NCI-H1930 (cell line): Measurements from ENCODE around the gene RHOBTB1.

ENCODE experiments used
- DNase-seq, 2 experiments: peaks; one replicate each; lab custom pipeline; 2025; lab: John Stamatoyannopoulos, UW

The RHOBTB1 gene

DNA sequence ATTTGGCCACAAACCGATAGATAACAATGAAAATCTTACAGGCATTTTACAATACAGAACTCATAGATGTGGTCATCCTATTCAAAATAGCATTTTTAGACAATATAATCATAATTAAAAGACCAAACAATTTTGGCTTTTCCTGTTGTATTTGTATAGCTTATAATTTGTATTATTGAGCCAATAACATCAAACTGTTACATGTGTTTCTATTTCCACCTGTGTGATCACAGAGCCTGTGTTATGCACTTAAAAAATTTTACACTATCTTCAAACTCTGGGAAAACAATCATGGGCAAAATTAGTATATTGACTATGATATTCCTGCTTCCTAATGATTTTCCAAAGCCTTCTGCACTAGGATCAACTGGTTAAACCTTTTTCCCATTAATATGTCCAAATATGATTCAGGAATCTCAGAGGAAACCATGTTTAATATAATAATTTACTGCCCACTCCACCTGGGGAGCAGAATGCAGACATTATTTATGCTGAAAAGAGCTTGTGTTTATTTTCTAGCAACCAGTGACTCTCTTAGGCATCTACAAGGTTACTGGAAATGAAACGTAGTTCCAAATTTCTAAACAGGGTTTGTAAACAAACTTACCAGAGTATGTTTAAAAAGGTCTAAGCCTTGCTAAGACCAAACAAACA, 1.7 kb downstream of the RHOBTB1 start:
- DNase-seq: no peak

DNA sequence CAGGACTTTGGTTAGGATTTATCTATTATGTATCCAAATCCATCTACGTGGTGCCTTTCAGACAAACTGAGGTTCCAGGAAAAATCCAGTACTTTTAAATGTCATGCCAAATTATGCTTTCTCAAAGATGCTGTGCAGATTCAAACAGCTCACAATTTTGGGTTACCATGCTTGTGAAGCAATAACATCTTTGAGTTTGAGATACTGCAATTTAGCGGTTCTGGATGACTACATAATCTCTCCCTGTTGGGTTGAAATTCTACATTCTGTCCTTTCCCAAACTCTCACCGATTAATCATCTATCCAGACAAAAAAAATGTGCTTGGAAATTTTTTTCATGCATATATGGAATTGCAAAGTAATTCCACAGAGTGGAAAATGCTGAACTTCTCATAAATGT, 3.5 kb downstream of the RHOBTB1 start:
- DNase-seq: no peak

DNA sequence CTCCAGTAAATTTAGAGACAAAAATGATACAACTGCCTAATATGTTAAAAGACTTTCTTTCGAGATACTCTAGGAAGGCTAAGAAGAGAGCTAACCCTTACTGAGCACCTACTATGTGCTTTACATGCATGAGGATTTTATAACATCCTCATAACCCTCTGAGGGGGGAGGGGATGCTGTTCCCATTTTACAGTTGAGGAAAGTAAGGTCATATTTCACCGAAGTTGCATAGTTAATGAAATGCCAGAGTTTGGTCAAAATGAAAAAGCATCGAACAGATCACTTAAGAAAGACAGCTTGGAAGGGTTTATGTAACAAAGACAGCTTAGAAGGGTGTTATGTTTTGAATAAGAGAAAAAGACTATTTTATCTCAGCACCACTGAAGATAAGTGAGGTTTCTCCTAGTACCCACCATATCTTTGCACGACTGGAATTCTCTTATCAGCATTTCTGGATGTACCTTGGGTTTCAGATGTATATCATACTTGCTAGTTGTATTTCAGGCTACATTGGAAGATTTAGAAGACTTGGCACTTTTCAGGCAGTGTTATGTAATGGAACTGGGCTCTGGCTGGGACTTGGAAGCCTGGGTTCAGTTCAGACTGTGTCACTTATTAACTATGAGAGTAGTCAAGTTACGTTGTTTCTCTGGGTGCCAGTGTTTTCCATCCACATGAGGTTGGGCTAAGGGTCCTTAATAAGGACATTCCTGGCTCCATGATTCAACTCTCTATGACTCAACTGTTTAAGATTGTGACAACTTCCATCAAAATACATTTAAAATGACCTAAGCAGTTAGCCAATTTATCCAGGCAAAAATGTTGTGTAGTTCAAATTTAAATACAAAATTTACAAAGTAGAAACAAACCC, 6.0 kb downstream of the RHOBTB1 start:
- DNase-seq: no peak

DNA sequence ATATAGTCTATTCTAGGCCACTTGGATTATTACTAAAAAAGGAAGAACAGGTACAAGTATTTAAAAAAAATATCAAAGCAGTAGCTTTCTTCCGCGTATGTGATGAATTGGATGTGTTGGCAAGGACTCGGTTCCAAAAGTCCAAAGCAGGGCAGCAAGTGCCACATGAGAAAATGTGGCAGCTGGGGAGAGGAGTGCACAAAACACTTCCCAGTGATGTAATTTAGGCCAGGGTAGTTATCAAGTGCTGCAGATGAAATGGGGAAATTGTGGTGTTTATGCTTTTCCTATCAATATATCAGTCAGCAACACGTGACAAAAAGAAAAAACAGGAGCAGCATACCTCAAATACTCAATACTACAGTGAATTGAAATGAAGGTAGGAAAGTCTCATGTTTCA, 7.0 kb downstream of the RHOBTB1 start:
- DNase-seq: no peak

DNA sequence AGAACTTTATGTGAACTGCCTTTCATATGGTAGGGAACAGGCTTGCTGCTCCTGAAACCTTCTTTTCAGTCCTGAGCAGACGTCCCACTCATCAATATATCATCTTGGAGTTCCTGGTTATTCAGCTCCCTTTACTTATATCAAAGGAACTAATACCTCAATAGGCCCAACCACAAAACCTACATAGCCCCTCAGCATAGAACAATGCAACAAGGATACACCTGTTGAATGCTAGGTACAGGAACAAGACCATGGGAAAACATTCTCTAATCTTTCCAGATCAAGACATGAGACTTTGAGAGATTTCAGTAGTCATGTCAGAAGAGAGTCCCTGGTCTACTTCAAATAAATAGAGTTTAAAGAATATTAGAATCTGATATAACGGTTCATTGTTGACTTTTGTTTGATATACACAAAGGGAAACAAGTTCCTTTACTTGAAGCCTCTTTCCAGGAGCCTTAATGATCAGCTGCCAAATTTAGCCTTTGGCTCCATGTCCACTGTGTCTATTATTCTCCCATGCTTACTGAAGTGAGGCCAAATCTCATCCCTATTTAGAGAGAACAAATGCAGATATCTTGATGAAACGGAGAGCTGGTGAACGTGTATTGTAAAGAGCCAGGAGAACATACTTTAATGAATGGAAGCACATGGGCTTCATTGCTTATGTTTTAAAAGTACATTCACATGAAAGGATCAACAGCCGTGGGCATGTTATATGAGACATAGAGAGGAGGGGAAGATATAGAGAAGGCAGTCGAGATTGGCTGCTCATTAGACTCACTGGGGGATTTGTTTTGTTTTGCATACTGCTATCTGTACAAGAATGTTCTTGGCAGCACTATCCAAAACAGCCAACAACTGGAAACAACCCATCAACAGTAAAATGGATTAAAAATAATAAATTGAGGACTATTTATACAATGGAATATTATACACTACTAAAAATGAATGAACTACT, 9.5 kb downstream of the RHOBTB1 start:
- no peak for DNase-seq

DNA sequence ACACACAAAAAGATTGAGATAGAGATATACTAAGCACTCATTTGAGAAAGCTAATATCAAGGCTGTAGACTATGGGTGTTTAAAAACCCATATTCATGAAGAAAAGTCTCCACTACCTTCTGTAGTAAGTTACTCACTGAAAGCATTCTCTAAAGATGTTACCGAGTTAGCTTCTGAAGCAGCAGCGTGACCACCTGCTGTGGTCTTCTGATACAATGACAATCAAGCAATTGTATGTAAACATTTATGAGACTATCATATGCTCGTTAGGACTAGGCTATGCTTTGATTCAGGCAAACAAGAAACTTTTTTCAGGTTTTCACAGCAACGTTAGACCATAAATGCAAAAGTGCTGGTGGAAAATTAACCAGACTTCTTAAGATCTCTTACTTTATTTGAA, 11.2 kb downstream of the RHOBTB1 start:
- DNase-seq: no peak

DNA sequence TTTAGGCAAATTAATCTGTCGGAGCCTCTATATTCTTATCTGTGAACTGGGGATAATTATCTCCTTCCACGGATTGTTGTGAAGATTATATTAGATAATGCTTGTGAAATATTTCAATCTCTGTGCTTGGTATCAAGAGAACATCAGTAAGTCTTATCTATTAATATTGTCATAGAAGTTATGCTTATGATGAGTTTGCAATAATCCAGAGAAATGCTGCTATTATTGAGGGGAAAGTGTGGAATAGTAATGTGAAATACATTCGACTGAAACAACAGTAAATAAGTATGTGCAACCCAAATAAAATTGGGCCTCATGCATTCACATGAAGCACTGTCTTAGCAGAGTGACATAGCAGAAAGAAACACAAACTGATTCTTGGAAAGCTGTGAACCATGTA, 13.7 kb downstream of the RHOBTB1 start:
- no peak for DNase-seq

DNA sequence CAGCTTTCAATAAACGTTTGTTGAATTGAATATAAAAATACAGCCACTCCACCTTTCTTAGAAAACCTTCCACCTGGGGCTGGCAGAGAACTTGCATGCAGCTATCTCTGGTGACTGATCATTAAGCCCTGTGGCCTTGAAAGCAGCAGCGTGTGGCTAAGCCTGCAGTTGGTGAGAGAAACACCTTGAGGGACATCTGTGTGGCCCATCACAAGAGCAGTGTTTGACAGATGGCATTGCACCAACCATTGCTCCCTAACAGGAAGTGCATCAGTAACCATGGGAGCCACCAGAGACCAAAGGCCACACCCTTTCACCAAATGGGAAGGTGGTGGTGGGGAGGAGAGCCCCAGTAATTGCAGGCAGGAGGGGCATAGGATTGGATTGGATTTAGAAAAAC, 22.4 kb downstream of the RHOBTB1 start:
- no peak for DNase-seq

DNA sequence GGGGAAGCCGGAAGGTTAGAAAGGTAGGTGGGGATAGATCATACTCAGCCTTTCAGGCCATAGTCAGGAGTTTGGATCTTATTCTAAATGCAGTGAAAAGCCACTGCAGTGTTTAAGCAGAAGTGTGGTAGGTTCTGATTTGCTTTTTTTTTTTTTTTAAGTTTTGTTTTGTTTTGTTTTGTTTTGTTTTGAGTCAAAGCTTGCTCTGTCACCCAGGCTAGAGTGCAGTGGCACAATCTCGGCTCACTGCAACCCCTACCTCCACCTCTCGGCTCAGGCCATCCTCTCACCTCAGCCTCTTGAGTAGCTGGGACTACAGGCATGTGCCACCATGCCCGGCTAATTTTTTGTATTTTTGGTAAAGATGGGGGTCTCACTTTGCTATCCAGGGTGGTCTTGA, 23.5 kb downstream of the RHOBTB1 start:
- no peak for DNase-seq

DNA sequence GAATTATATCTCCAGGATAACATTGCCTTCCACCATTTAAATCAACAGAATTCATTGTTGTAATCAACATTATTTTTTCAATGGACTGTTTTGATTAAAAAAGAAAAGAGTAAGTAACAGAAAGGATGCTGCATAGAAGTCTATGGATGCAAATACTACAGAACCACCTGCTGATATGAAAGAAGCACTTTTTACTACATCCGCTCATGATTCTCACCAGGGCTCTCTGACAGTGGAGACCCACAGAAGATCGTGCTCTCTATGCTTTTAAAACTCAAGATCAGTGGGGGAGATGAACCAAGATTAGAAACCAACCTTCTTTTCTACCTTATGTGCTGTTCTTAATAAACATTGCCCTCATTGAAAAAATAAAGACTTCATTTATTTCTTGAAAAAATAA, 24.4 kb downstream of the RHOBTB1 start:
- DNase-seq: no peak

DNA sequence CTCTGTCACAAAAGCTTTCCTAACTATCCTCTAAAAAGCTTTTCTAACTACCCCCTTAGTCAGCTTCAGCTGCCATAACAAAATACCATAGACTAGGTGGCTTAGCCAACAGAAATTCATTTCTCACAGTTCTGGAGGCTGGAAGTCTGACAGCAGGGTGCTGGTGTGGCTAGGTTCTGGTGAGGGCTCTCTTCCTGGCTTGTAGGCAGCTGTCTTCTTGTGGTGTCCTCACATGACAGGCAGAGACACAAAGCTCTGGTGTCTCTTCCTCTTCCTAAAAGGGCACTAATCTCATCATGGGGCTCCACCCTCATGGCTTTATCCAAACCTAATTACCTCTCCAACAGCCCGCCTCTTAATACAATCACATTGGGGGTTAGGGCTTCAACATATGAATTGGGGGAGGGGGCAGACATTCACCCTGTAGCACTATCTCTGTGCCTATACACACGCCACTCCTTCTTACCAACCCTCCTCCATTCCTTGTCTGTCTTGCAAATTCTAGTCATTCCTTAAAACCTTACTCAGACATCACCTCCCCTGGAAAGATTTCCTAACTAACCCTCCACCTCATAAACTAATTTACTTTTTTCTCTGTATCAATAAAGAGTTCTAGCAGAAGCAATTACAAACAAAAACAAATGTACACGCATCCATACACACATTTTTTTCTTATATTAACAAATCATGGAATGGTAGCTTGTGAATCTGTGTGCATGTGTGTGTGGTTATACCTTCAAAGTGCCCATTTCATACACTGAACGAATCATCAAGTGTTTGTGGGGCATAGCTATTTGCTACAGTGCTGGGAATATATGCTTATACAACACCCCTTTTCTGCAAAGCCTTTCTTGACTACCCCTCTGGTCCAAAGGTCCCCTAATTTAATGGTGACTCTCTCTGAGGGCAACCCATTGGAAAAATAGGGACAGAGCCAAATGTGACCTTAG, 26.4 kb downstream of the RHOBTB1 start:
- DNase-seq: no peak

DNA sequence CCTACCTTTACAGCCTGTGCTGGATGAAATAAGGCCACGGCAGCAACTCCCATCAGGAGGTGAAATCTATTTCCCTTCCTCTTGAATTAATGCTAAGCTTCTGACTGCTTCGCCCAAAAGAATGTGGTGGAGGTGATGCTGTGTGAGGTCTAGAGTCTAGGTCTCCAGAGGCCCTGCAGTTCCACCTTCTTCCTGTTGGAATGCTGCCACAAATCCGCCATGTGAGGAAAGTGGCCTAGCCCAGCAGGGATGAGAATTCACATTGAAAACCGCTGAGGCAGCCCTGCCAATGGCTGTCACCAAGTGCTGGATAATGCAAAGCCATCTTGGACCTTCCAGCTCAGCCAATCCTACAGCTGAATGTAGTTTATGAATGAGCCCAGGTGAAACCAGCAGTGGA, 28.0 kb downstream of the RHOBTB1 start:
- DNase-seq: no peak

DNA sequence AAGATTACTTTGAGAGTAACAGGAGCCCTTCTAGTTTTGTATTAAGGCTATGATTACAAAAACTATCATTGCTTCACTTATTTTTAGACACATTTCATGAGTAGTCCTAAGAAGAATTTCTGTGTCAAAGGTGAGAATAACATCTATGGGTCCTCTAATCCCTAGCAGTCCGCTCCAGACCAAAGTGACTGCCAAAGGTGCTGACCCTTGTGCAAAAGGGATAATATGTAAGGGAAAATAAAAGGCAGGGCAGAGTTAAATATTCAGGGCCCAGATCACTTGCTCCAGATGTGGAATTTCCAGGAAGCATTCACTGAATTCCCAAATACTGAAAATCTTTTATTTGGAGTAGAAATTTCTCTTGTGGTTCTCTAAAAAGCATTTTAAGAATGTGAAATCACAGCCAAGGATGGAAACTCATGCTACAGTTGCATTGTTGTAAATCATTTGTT, 29.3 kb downstream of the RHOBTB1 start:
- no peak for DNase-seq

DNA sequence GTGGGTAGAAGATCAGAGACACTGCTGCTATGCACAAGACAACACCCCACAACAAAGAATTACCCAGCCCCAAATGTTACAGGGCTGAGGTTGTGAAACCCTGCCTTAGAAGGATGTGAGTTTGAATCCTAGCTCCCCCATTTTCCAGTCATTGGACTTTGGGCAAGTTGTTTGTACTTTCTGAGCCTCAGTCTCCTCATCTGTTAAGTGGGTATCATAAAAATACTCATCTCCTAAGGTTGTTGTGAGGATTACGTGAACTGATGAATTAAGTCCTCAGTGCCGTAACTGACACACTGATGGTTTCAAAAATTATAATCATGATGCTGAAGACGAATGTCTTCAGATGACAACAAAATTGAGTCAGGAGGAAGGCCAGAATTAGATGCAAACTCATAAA, 30.3 kb downstream of the RHOBTB1 start:
- DNase-seq: no peak

DNA sequence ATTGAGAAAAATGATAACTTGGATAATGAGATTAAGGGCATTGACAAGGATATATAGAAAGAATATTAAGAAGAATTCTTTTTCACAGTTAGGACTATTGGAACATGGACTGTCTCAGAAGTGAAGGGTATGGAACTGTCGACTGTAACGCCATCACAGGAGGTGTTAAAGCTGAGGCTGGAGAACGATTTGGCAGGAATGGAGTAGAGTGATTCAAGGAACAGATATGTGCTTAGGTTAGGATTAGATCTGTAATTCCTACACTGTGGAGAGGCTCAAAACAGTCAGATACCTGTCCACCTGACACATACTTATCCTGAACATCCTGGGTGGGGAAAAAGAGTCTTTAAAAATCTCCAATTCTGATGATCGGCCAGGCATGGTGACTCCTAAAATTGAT, 30.9 kb downstream of the RHOBTB1 start:
- DNase-seq: no peak

DNA sequence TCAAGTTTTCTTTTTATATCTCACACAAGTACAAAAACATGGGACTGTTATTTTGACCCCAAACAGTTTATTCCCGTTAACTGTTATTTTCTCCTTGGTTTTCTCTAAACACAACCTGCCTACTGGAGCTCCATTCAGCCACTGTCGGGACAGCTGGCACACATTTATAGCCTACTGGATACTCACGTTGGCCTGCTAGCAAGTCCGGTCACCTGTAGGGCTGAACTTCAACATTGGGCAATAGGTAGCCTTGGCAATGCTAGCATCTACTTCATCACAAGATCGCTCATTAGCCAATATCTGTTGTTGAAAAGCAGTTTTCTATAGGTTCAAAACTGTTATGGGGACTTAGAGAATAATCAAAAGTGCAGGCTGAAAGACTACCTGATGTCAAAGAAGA, 32.3 kb downstream of the RHOBTB1 start:
- DNase-seq: no peak

DNA sequence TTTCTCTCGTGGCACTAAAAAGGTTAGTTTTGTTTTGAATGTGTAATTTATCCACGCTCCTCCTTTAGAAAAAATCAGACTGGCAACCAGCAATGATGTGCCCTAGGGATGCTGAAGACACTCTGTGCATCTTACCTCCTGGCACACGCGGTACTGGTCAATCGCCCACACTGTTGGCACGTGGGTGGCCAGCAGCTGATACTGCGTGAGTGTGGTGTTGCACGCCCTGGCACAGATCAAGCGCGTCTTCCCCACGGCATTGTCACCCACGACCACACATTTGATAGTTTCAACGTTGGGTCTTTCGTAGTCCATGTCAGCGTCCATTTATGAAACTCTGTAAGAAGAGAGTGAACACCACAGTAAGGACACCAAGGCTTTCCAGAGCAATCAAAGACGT, 32.8 kb downstream of the RHOBTB1 start:
- no peak for DNase-seq

DNA sequence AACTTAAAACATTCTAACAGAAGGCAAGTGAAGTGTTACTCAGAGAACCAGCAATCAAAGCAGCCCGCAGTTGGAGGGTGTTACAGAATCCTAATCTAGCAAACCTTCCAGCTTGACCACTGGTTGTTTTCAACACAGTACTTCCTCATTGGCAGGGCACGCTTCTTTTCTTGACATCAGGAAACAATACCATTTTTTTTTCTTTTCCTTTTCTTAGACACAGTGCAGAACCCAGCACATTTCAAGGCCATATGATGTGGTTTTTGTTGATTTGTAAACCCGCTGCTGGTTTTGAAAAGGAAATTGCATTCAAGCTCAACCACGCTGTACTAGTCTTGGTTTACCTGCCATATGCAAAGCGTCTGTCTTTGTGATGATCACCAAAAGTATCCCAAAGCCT, 33.4 kb downstream of the RHOBTB1 start:
- no peak for DNase-seq

DNA sequence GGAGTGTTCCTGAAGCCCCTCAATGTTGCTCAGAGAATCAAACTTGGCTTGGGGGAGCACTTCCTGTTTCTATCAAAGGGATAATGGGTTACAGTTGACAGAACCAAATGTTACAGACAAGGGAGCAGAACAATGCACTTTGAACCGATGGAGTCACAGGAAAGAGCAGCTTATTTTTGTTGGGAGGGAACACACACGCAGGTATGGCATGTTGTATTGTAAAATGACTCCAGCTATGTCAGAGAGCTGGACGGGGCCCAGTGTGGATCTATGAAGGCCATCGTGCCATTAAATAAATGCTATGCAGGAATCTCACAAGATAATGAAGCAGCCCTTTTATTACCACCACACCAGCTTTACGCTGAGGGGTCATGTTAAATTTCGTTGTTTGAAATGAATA, 35.1 kb downstream of the RHOBTB1 start:
- DNase-seq: no peak

DNA sequence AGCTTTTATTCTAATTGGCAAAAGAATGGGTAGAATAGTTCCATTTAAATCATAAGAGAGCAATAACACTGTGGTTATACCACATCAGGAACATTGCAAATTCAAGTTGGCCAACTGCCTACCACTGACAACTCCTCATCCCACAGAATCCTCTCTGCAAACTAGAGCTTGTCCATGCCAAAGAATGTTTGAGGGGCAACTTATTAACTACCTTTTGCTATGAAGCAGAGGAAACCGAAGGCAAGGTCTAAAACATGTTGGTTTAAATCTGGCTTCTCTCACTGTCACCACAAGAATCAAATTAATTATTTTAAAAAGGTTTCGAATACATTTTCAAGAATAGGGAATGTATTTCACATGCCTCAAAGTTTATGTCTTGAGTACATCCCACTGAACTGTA, 36.0 kb downstream of the RHOBTB1 start:
- no peak for DNase-seq

DNA sequence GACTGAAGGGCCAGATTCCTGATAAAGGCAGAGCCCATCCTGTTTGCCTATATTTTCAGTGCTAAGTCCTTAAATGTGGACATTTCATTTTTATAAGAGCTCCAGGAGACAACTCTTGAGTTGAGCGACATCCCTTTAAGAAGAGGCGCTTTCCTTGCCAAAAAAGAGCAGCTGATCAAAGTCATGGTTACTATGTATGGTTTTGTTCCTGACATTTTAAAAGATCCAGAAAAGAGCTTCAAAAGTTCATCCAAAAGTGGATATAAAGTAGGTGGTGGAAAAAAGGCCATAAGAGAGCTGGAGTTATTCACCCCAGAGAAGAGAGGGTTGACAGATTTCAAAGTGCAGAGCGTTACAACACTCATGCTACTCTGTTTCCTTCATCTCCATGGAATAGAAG, 36.7 kb downstream of the RHOBTB1 start:
- DNase-seq: no peak
